ENCODE data around the gene MROH7. TPM values are rescaled to one million over a fixed set of nuclear protein-coding genes. Genes with fewer than 3 reads are reported as not detected.

The MROH7 gene
- total RNA-seq, 4 donors from 2014 or later = 0.13 to 4.4 (median 0.60) TPM

- WGBS, 2 donors = 92 to 97% methylated on average over 6 of the region's 7 CpGs
- H3K9me3 ChIP-seq = no peaks in the 10 kb centered on the region
- H3K27me3 ChIP-seq = no peaks in the 10 kb centered on the region
- H3K36me3 ChIP-seq = peaks cover 0 to 28% (median under 1%) of the 10 kb centered on the region in 3 donors
- peaks cover 5 to 25% (median 11%) of the 10 kb centered on the region in 3 donors for H3K4me1 ChIP-seq
- DNase-seq = no peak
- TF ChIP-seq POLR2A (IDR thresholded peaks at IDR 0.05) (no peak), CTCF (IDR thresholded peaks at IDR 0.05) (no peak)
- peak overlapping the region; percentile 68 to 89 (median 74) for H3K4me3 ChIP-seq
- intact Hi-C loops (cut with DNase I) = no loop called here
- peak overlapping the region; percentile 85 to 91 (median 86) for H3K27ac ChIP-seq
Measured at GRCh38 chr1:54714881-54715492, 73.4 kb downstream of the MROH7 start.

GRCh38 chr1:54715493-54716298 lies 74.1 kb downstream of the MROH7 start, which contains the start of gene TTC4:
Gene TTC4, plus strand, starts transcription at chr1:54715861. Its CDS starts 48 bp downstream, at chr1:54715909.
- Histone ChIP-seq H3K27me3 (no peaks in the 10 kb centered on the region), H3K27ac (peak within 1 kb of the TSS; percentile 85 to 91 (median 86)), H3K36me3 (peaks cover 0 to 35% (median 3%) of the 10 kb centered on the region in 3 donors), H3K4me1 (peaks cover 5 to 25% (median 11%) of the 10 kb centered on the region in 3 donors), H3K4me3 (peak within 1 kb of the TSS; percentile 68 to 89 (median 74)), H3K9me3 (no peaks in the 10 kb centered on the region)
- DNase-seq = no peak
- TF ChIP-seq POLR2A (IDR thresholded peaks at IDR 0.05) (peak in 3 of 4 donors; percentile 24 to 69 (median 24)), CTCF (IDR thresholded peaks at IDR 0.05) (peak in 2 of 6 experiments; percentile 15 to 41)
- WGBS, 2 donors = 0 to 1% methylated on average over 1 to 15 of the region's 51 CpGs
- intact Hi-C loops (cut with DNase I) = no loop called here

GRCh38 chr1:54716299-54717047 lies 74.9 kb downstream of the MROH7 start:
- WGBS, 2 donors = 28 to 31% methylated on average over 7 of the region's 8 CpGs
- intact Hi-C loops (cut with DNase I) = no loop called here

GRCh38 chr1:54721719-54722118 lies 80.1 kb downstream of the MROH7 start:
- H3K27ac ChIP-seq = no peak overlapping the region
- H3K9me3 ChIP-seq = no peaks in the 10 kb centered on the region
- H3K4me1 ChIP-seq = peaks cover under 1 to 8% (median 3%) of the 10 kb centered on the region in 3 donors
- H3K4me3 ChIP-seq = no peak overlapping the region
- peaks cover 11 to 95% (median 19%) of the 10 kb centered on the region in 3 donors for H3K36me3 ChIP-seq
- intact Hi-C loops (cut with DNase I) = no loop called here
- H3K27me3 ChIP-seq = no peaks in the 10 kb centered on the region
- DNase-seq = no peak
- no peak for TF ChIP-seq CTCF (IDR thresholded peaks at IDR 0.05)
- no peak for TF ChIP-seq POLR2A (IDR thresholded peaks at IDR 0.05)

More at GRCh38 chr1:54716299-54717047, 74.9 kb downstream of the MROH7 start:
- Histone ChIP-seq H3K4me1 (peaks cover 5 to 25% (median 11%) of the 10 kb centered on the region in 3 donors), H3K36me3 (peaks cover 0 to 43% (median 3%) of the 10 kb centered on the region in 3 donors), H3K27me3 (no peaks in the 10 kb centered on the region), H3K9me3 (no peaks in the 10 kb centered on the region), H3K4me3 (peak overlapping the region; percentile 68 to 89 (median 74)), H3K27ac (peak overlapping the region; percentile 85 to 91 (median 86))
- no peak for DNase-seq
- TF ChIP-seq CTCF (IDR thresholded peaks at IDR 0.05) = no peak
- TF ChIP-seq POLR2A (IDR thresholded peaks at IDR 0.05) = no peak
